CD14-positive monocyte (primary cell): ENCODE measurements around the gene ZNF488. TPM values are rescaled to one million over a fixed set of nuclear protein-coding genes. Genes with fewer than 3 reads are reported as not detected.

ENCODE experiments used
- DNase-seq, 3 donors: peaks; one replicate each; pipeline ENCODE4 v3.0.0-alpha.2; 2011 to 2022
- H2AFZ ChIP-seq: 2 replicates; pipeline ENCODE4 v1.6.0; 2012; ENCODE audit warnings: mild to moderate bottlenecking, low read depth, low read length, inconsistent platforms; ENCODE audit not compliant: insufficient read depth, poor library complexity, severe bottlenecking
- H3K27ac ChIP-seq, 2 donors: 1 replicate in 1 of 2; 2 replicates in 1 of 2; pipeline ENCODE4 v1.5.1; 2012 to 2013; ENCODE audit warnings: low read length in 2 of 2, control low read depth in 1 of 2, inconsistent platforms in 1 of 2, low read depth in 1 of 2, mild to moderate bottlenecking in 1 of 2
- H3K27me3 ChIP-seq, 2 donors: one replicate each; pipeline versions ENCODE4 v1.6.0 to v1.6.1; 2011 to 2013; ENCODE audit warnings: low read length in 2 of 2; ENCODE audit not compliant: control insufficient read depth in 2 of 2, insufficient read depth in 2 of 2
- H3K36me3 ChIP-seq, 2 donors: replicated peaks in 1 of 2; 1 replicate in 1 of 2; 2 replicates in 1 of 2; pipeline versions ENCODE4 v1.5.1 to v1.6.1; 2012 to 2013; ENCODE audit warnings: low read length in 2 of 2, control low read depth in 1 of 2, inconsistent platforms in 1 of 2, mild to moderate bottlenecking in 1 of 2; ENCODE audit not compliant: insufficient read depth in 2 of 2, control insufficient read depth in 1 of 2
- H3K4me1 ChIP-seq, 2 donors: 1 replicate in 1 of 2; 2 replicates in 1 of 2; pipeline versions ENCODE4 v1.5.1 to v1.6.1; 2012 to 2013; ENCODE audit warnings: low read length in 2 of 2, control low read depth in 1 of 2, inconsistent platforms in 1 of 2, mild to moderate bottlenecking in 1 of 2, moderate library complexity in 1 of 2; ENCODE audit not compliant: insufficient read depth in 2 of 2, control insufficient read depth in 1 of 2
- H3K4me2 ChIP-seq: replicated peaks from 2 replicates; pipeline ENCODE3; 2012; ENCODE audit warnings: low read length, moderate library complexity, mild to moderate bottlenecking; ENCODE audit not compliant: poor library complexity, severe bottlenecking; ENCODE audit errors: extremely low read depth
- H3K4me3 ChIP-seq, 3 experiments: fragments of 200-600 bp in 1 of 3; sonication (generic) in 1 of 3; replicated peaks in 1 of 3; 1 replicate in 2 of 3; 2 replicates in 1 of 3; pipeline ENCODE4 v1.5.1; 2011 to 2013; ENCODE audit warnings: low read length in 3 of 3, mild to moderate bottlenecking in 3 of 3, control low read depth in 2 of 3, low read depth in 2 of 3, inconsistent platforms in 1 of 3, moderate library complexity in 1 of 3
- H3K79me2 ChIP-seq: 2 replicates; pipeline ENCODE4 v1.6.0; 2012; ENCODE audit warnings: mild to moderate bottlenecking, control low read depth, inconsistent platforms, low read length, moderate library complexity; ENCODE audit not compliant: insufficient read depth
- H3K9ac ChIP-seq: 2 replicates; pipeline ENCODE4 v1.6.0; 2017; ENCODE audit warnings: low read length, mild to moderate bottlenecking; ENCODE audit not compliant: insufficient read depth, poor library complexity, severe bottlenecking
- H3K9me3 ChIP-seq, 2 donors: replicated peaks in 1 of 2; 1 replicate in 1 of 2; 2 replicates in 1 of 2; pipeline versions ENCODE4 v1.5.1 to v1.6.1; 2012 to 2013; ENCODE audit warnings: low read length in 2 of 2, control low read depth in 1 of 2; ENCODE audit not compliant: control insufficient read depth in 1 of 2, insufficient read depth in 1 of 2
- H4K20me1 ChIP-seq: 2 replicates; pipeline ENCODE4 v1.6.0; 2012; ENCODE audit warnings: mild to moderate bottlenecking, low read length, control low read depth, moderate library complexity; ENCODE audit not compliant: insufficient read depth
- H3K27ac Mint-ChIP-seq, 7 donors: one replicate each; pipeline ENCODE4 v1.8.0; 2020; ENCODE audit warnings: mild to moderate bottlenecking in 7 of 7, mixed read lengths in 7 of 7, moderate library complexity in 6 of 7, inconsistent platforms in 2 of 7
- H3K27me3 Mint-ChIP-seq, 3 donors: one replicate each; pipeline ENCODE4 v1.8.0; 2021 to 2022; ENCODE audit warnings: low read depth in 3 of 3, mild to moderate bottlenecking in 3 of 3, mixed read lengths in 3 of 3, moderate library complexity in 3 of 3, inconsistent platforms in 1 of 3
- H3K36me3 Mint-ChIP-seq, 2 donors: one replicate each; pipeline ENCODE4 v1.8.0; 2020; ENCODE audit warnings: mixed read lengths in 2 of 2, inconsistent platforms in 1 of 2, mild to moderate bottlenecking in 1 of 2
- H3K4me1 Mint-ChIP-seq: one replicate; pipeline ENCODE4 v1.8.0; 2020; ENCODE audit warnings: mild to moderate bottlenecking, mixed read lengths
- H3K4me3 Mint-ChIP-seq, 2 donors: one replicate each; pipeline ENCODE4 v1.8.0; 2020; ENCODE audit warnings: mild to moderate bottlenecking in 2 of 2, mixed read lengths in 2 of 2, moderate library complexity in 1 of 2
- H3K9me3 Mint-ChIP-seq, 7 donors: one replicate each; pipeline ENCODE4 v1.8.0; 2020 to 2022; ENCODE audit warnings: mixed read lengths in 7 of 7, mild to moderate bottlenecking in 6 of 7, moderate library complexity in 6 of 7, inconsistent platforms in 2 of 7
- CTCF ChIP-seq: fragments of 200-600 bp; IDR thresholded peaks from one replicate; pipeline ENCODE4 v1.8.0; 2022; ENCODE audit warnings: antibody characterized with exemption, mild to moderate bottlenecking
- WGBS: methylation state at CpG from one replicate; pipeline ENCODE4 v1.1.5; 2013; ENCODE audit warnings: missing lambda C conversion rate; ENCODE audit not compliant: insufficient coverage; 5-methylcytosine and 5-hydroxymethylcytosine counted together
- intact Hi-C, 2 donors: fragments of 100-400 bp; cut with micrococcal nuclease; formaldehyde crosslinking; loops; one replicate each; pipeline versions ENCODE4 v1.15.0 to v1.15.1; 2023
- polyA plus RNA-seq, 3 donors: library from polyadenylated mRNA; depleted of rRNA in 1 of 3; unstranded in 2 of 3; stranded (reverse) in 1 of 3; fragments of 300-500 nt in 2 of 3; fragments of >200 nt in 1 of 3; fragmentation: Illumina TruSeq in 2 of 3; gene quantifications; 1 replicate in 2 of 3; 2 replicates in 1 of 3; pipeline ENCODE4 v1.2.3, GENCODE V29; 2012 to 2021

Gene ZNF488
- polyA plus RNA-seq, 3 donors, result not detected

- Mint-ChIP-seq H3K27ac (no peak within 1 kb of the TSS), H3K9me3 (peaks cover 0 to 1% (median 0%) of the 10 kb centered on the region in 7 donors), H3K27me3 (peaks cover 0 to 6% (median 5%) of the 10 kb centered on the region in 3 donors), H3K4me3 (no peak within 1 kb of the TSS), H3K36me3 (no peaks in the 10 kb centered on the region), H3K4me1 (no peaks in the 10 kb centered on the region)
- Histone ChIP-seq H3K36me3 (no peaks in the 10 kb centered on the region), H3K79me2 (no peaks in the 10 kb centered on the region), H2AFZ (no peak within 1 kb of the TSS), H3K4me1 (no peaks in the 10 kb centered on the region), H3K27ac (no peak within 1 kb of the TSS), H4K20me1 (no peaks in the 10 kb centered on the region), H3K9ac (no peak within 1 kb of the TSS), H3K27me3 (no peaks in the 10 kb centered on the region), H3K4me3 (no peak within 1 kb of the TSS), H3K4me2 (no peak within 1 kb of the TSS), H3K9me3 (no peaks in the 10 kb centered on the region)
- TF ChIP-seq CTCF, result no peak
- intact Hi-C loops, result no loop called here
- no peak for DNase-seq
- 94% methylated on average over 32 of the region's 35 CpGs for WGBS
Observed at GRCh38 chr10:47322300-47323061, 61.6 kb downstream of the ZNF488 start, which contains the start of gene GDF2. Gene GDF2, plus strand, starts transcription at chr10:47322454. Its CDS starts 215 bp downstream, at chr10:47322669.

GRCh38 chr10:47321521-47322195 is 62.4 kb downstream of the ZNF488 start:
- H3K27me3 ChIP-seq, result no peaks in the 10 kb centered on the region
- no peaks in the 10 kb centered on the region for H3K36me3 ChIP-seq
- Mint-ChIP-seq H3K36me3 (no peaks in the 10 kb centered on the region), H3K27me3 (peaks cover 0 to 6% (median 6%) of the 10 kb centered on the region in 3 donors), H3K4me3 (no peak overlapping the region), H3K9me3 (peaks cover 0 to 1% (median 0%) of the 10 kb centered on the region in 7 donors), H3K4me1 (no peaks in the 10 kb centered on the region), H3K27ac (no peak overlapping the region)
- intact Hi-C loops, result no loop called here
- no peak overlapping the region for H3K4me3 ChIP-seq
- WGBS, result 96% methylated on average over 4 of the region's 8 CpGs
- H2AFZ ChIP-seq, result no peak overlapping the region
- H3K27ac ChIP-seq, result no peak overlapping the region
- no peak overlapping the region for H3K9ac ChIP-seq
- H3K79me2 ChIP-seq, result no peaks in the 10 kb centered on the region
- H4K20me1 ChIP-seq, result no peaks in the 10 kb centered on the region
- no peak for TF ChIP-seq CTCF
- H3K4me1 ChIP-seq, result no peaks in the 10 kb centered on the region
- H3K4me2 ChIP-seq, result no peak overlapping the region
- H3K9me3 ChIP-seq, result no peaks in the 10 kb centered on the region
- DNase-seq, result no peak
